Fibroblast of lung (primary cell): Measurements from ENCODE around the gene ZNRF4.

ENCODE experiments used
- CTCF ChIP-seq, 2 donors: IDR thresholded peaks in 1 of 2; conservative IDR thresholded peaks in 1 of 2; 1 replicate in 1 of 2; 2 replicates in 1 of 2; pipeline ENCODE4 v1.5.1; 2011 to 2012; ENCODE audit warnings: low read length in 2 of 2, control low read depth in 1 of 2, inconsistent platforms in 1 of 2, low read depth in 1 of 2, mild to moderate bottlenecking in 1 of 2
- EZH2 ChIP-seq: IDR thresholded peaks from 2 replicates; pipeline ENCODE4 v1.5.1; 2012; ENCODE audit warnings: low read length, control low read depth, mild to moderate bottlenecking; ENCODE audit errors: missing control alignments

GRCh38 chr19:5436948-5437306, 18.3 kb upstream of the ZNRF4 start:
- TF ChIP-seq CTCF (conservative IDR thresholded peaks at IDR 0.05 in 1 of 2, IDR thresholded peaks at IDR 0.05 in 1 of 2; ENCODE audit: low read depth in 1 of 2, low read length in 2 of 2): no peak
- TF ChIP-seq EZH2: no peak
